CD4-positive, alpha-beta T cell treated with Interleukin-15 for 1 hour (primary cell): Measurements from ENCODE around the gene RTN1.

Source experiments
- DNase-seq: peaks from one replicate; pipeline ENCODE4 v3.0.0-alpha.2; 2020

Gene RTN1

DNA sequence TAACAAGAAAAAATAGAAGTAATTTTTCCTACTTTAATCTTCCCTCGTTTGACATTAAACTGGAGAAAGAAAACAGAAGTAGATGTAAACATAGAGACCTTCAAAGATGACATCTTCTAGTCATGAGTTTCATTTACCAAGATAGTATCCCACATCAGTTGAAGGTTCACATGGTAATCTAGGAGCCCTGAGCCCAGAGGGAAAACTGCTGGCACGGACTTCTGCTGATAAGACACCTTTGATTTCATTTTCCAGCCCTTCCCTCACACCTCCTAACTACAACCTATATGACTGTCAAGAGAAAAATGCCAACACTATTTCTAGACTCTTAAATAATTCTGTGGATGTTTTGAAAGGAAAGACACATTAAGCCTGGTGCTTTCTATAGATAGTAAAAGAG, 247.9 kb downstream of the RTN1 start:
- no peak for DNase-seq

DNA sequence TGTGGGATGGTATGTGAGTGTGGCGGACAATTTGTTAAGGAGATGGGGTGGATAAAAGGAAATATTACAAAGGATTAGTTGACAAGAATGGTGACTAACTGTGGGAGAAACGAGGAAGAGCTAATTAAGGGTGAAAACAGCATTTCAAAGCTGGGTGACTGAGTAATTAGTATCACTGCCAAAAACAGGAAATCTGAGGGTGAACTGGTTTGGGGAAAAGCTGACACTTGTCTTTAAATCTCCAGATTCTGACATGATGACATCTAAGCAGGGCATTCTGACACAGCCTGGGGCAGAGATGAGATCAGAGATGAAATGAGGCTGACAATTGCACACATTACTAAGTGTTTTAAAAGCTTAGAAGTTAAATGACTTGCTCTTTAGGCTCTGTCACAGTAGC, 251.5 kb downstream of the RTN1 start:
- no peak for DNase-seq

DNA sequence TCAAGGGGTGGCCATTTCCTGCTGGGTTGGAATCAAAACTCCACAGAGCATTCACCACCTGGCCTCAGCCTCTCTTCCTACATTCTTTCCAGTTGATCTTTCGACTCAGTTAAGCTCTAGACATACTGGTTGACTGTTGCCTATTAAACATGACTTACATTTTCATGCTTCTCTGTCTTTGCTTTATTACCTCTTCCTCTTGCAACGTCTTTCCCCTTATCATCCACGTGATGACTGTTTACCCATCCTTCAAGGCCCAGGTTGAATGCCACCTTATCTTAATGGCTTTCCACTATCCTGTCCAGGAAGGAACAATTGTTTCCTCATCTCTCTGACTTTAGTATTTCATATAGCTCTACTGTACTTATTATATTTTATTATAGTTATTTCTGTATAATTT, 269.5 kb downstream of the RTN1 start:
- no peak for DNase-seq

DNA sequence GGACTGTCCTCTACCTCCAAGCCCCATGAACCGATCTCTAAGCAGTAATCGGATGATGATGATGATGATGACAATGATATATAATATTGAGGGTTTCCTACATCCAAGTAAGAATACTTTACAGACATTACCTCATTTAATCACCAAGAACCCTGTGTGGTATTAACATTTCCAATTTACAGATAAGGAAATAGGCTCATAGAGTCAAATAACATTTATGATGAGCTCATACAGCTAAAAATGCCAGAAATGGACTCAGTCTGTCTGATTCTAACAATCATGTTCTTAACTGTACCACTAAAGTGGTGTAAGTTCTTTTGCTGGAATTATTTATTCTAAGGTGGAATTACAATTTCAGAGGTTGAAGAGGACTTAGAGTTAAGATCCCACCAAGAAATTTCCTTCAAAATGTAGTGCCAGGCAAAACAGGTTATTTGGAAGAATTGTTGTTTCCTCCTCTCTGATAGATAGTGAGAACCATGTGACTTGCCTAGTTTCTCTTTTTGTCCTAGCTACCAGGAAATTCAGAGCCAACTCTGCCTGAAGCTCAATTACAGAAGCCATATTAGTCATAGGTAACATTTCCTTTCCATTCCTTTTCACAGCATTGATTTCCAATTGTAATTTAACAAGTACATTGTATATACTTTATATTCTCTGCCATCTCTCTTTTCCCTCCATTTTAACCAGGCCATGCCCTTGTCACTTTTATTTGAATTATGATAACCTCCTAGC, 270.2 kb downstream of the RTN1 start:
- DNase-seq = no peak

DNA sequence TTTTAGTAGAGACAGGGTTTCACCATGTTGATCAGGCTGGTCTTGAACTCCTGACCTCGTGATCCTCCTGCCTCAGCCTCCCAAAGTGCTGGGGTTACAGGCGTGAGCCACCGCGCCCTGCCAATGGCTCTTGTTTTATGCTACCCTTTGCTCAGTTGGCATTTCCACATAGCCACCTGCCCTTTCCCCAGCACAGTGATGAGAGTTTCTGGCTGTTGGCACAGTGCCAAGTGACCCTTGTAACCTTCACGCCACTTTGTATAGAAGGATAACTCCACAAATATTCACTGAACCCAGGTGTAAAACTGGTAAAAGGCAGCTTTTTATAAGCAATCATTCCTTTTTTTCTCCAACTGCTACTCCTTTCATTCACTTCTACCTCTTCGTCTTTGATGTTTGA, 275.5 kb downstream of the RTN1 start:
- no peak for DNase-seq

DNA sequence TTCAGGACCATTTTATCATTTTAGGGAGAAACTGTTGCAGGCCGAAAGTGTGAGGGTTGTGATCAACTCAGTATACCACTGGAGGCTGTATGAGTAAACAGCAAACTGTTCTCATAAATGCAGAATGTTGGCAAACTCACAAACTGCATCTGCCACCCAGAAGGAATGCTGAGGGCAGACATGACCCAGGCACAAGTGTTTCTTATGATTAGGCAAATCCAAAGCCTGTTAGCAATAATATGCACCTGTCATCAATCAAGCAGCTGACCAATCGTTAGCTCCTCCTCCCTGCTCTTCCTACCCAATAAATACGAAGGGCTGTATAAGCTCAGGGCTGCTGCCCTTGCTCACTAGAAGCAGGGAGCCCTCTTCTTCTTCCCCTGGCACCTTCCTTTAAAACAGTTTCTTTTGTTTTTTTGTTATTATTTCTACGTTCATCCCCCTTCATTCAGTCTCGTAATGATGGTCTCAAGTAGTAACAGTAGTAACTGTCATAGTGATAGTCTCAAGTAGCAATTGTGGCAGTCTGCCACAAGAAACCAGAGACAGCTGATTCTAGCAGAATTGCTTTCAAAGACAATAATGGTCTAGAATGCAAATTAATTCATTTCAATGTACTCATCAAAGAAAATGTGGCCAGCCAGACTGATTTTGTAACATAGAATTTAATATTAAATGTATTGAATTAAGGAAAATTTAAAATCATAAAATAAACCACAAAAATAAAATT, 278.8 kb downstream of the RTN1 start:
- no peak for DNase-seq

DNA sequence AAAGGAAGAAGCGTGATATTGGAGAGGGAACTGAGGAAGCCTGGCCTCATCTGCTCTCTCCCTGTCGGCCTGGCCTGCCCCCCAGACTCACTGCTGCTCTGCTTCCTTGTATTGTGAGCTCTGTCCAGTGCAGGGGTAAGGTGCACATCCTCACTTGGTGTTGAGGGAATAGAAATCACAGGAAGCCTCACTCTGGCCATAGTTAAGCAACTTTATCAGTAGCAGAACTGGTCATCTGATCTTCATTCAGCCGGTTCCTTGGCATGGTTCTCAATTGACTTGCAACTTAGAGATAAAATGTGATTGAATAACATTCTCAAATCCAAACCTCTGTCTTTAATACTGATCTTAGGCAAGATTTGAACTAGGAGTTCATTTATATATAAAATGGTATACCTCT, 282.5 kb downstream of the RTN1 start:
- DNase-seq = no peak

DNA sequence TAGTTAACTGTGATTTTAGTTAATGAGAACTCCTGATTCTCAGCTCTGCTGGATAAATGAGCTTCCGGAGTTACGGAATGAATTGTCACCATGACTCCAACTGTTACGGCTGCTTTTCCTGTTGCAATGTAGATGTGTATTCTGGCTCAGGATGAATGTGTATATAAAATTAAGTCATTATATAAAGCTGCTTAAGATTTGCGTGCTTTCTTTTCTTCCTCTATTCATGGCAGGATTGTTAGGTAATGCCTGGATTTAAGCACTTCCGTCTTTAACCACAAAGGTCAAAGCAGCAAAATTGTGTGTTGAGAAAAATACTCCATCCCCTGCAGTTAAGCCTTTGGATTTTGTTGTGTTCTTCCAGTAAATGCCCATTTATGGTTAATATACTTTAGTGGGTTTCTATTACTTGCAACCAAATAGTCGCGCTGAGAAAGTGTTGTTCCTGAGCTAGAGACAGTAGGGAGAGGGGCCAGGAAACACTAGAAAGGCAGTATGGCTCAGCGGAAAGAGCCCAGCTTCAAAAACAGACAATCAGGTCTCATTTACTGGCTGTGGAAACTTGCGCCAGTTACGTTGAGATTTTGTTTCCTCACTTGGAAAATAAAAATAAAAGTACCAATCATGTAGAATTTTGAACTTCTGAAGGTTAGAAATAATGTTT, 284.6 kb downstream of the RTN1 start:
- no peak for DNase-seq

DNA sequence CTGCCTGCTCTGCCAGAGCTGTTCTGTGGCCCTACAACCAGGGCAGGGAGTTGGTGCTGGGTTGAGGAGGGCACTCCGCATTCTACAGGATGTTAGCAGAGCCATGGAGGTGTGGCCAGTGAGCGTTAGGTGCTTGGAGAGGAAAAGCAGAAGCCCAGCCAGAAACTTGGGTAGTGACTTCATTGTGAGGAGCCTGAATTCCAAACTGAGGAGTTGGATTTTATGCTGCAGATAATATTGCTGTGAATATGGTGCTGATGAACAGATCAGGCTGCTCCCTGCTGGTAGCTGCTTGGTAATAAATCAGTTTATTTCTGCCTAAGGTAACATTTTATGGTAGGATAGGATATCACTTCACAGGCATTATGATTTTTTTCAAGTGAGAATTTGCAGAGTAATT, 286.8 kb downstream of the RTN1 start:
- no peak for DNase-seq

DNA sequence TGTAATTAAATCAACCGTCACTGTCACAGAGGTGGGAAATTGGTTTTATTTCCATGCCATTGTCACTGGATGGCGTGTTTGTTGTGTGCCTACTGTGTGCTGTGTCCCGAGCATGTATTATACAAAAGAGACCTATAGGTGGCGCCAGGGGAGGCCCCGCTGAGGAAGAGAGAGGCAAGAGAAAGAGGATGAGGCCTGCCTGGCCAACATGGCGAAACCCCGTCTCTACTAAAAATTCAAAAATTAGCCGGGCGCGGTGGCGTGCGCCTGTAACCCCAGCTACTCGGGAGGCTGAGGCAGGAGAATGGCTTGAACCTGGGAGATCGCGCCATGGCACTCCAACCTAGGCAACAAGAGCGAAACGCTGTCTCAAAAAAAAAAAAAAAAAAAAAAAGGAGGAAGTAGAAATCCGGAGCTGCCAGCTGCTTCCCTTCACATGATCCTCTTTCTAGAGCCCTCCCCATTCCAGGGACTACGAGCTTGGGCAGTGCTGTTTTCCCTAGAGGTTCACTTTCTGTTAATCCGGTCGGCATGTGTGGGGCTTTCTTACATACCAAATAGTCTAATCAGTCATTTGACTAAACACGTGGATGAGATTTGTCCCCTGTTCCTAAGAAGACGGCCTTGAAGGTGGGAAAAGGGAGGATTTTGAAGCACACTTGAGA, 287.6 kb downstream of the RTN1 start:
- DNase-seq = no peak

DNA sequence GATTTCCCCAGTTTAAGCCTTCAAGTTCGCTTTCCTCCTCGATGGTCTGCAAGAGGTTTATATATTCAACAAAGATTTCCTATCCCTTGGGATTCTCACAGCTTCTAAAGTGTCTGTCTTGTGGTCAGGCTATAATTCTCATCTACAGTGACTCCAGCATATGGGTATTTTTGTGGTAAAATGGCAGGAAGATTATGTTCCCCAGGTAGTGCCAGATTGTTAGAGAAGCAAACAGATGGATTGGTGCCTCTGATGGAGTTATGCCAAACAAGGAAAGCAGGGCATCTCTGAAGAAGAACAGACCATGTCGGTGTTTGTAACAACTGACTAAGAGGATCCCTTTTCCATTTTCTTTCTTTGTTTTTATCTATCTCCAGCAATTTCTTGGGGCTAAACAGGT, 288.4 kb downstream of the RTN1 start:
- no peak for DNase-seq

DNA sequence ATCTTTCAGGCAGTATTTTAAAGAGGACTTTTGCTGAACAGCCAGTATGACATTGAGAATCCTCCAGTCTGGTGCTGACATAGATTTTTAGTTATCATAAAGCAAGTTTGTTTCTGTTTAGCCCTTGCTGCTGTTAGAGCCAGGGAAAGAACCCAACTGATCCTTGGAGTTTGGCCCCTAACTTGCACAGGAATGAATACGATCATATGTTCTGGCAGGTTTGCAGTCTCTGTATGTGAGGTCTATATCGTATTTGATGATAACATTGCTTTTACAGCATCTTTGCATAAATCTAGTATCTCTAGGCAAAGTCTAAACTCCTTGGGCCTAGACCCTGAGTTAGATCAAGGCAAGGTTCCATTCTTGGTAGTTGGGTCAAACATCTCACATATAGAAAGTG, 289.7 kb downstream of the RTN1 start:
- no peak for DNase-seq

DNA sequence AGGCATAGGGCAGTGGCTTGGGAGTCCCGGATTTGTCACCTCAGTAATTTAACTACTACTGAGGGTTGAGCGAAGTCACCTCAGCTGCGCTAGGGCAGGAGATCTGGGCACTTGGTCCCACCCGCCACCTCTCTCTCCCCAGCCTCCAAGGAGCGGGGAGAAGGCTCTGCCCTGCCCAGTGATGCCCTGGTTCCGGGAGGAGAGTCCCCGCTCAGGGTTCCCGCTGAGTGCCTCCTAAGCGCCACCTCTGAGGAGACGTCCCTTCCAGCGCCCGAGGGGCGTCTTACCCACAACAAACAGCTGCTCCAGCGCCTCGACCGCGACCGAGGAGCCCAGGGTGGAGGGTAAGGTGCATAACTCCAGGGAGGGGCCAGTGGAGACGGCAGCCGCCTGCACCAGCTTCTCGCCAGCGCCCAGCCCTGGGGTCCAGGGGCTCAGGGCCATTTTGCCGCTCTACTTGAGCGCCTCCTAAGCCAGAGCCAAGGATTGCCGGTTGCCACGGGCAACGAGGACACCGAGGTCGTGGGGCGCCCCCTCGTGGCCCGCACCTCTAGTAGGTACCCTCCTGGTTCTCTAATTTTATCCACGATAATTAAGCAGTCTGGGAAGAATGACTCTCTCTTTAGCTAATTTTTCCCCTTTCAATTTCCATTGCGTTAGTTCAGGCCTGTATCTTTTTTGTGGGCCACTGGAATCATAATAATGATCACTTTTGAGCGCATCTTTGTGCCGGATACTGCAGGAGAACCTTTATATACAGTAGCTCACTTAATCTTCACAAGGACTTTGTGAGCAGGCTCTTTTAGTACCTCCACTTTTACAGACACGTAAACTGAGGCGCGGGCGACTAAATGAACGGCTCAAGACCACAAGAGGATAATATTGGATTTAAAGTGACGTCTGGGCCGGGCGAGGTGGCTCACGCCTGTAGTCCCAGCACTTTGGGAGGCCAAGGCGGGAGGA, 294.0 kb downstream of the RTN1 start, which contains the start of gene CCDC175:
Gene CCDC175 (minus strand): TSS at position 481 of the 963 bp plus-strand sequence. CDS start 37 bp downstream, at position 444.
- peak; percentile 83 for DNase-seq

DNA sequence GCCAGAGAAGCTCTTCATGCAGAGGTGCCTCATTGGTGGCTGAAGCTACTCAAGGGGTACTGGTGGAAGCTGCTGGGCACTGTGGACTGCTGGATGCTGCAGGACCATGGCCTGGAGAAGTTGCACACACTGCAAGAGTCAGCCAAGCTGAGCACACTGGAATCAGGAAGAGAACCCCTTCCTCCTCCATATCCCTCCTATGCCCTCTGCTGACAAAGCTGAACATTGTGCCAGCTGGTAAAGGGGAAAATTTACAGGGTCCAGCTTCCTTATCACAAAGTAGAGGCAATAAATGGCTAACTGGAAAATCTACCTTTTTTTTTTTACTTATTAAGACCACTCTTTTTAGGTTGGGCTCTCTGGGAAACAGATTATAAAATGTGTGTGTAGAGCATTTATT, 300.5 kb downstream of the RTN1 start:
- DNase-seq = no peak

DNA sequence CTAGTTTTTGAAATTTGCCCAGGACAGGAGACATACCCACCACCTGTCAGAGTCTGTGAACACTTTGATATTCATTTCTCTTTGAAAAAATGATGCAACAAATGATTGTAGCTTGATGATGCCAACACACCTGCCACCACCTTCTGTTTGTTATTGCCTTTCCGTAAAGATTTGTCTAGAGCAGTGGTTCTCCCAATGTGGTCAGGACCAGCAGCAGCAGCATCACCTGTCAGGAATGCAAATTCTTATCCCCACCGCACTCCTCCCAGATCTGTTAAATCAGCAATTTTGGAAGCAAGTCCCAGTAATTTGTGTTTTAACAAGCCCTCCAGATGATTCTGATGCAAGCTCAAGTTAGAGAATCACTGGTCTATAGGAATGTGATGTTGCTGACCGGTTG, 303.9 kb downstream of the RTN1 start:
- no peak for DNase-seq

DNA sequence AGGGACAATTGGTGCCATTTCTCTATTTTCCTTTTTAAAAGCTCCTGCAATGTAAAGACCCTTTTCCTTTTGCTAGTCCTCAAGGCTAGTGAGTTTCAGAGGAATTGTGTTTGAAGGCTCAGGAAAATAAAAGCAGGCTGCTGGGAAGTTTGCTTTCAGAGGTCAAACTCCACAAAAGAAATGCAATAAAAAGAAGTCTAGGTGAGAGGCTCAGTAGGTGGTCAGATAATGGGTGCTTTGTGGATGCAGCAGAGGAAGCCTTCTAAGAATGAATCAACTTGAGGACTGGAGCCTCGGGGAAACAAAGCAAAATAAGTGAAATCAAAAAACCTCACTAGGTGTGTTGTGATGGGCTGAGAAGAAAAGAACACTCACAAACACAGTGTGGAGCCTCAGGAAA, 304.3 kb downstream of the RTN1 start:
- DNase-seq = no peak

DNA sequence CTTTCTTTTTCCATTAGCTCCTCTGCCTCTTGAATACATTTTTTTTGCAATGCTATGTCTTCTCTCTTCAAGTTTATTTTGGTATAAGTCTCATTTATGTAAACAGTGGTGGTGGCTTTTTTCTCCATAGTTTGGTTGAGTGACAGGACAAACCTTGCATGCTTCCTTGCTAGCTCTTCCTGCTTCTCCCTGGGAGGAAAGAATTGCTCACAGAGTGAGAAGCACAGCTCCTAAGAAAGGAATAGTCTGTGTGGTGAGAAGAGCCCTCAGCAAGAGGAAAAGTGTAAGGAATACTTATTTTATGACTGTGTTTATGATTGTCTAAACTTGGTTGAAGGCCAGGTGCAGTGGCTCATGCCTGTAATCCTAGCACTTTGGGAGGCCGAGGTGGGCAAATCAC, 305.5 kb downstream of the RTN1 start:
- no peak for DNase-seq

DNA sequence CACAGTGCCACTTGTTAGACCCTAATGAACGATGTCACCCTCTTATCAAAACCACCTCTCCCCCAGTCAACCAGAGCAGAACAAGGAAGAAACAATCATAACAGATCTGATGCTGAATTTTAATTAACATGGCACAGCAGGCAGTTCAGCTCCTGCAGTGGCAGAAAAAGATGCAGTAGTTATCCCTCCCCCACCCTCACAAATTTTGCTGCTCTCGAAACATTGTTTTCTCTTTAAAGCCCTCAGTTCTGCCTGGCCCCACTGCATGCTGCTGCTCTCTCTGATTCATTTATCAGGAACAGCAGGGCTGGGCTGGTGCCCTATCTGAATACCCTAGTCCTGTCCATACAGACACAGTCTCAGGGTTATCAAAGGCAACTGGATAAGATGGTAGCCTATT, 306.2 kb downstream of the RTN1 start:
- no peak for DNase-seq

DNA sequence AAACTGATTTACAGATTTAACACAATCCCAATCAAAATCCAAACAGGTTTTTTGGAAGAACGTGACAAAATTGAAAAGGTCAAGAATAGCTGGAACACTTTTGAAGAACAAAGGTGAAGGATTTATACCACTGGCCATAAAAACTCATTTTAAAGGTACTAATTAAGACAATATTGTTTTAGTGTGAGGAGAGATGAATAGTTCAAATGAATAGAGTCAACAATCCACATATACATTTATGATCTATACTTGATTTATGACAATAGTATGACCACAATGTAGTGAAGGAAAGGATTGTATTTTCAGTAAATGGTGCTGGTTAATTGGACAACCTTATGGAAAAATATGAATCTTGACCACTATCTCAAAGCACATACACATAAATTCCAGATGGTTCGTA, 323.3 kb downstream of the RTN1 start:
- DNase-seq = no peak
